ENCODE data around the gene DCAF8.

GRCh38 chr1:160244209-160244608, 18.1 kb downstream of the DCAF8 start:
- TF ChIP-seq CEBPB (IDR thresholded peaks at IDR 0.05; ENCODE audit: low read depth, low read length), result no peak
- TF ChIP-seq POLR2A (IDR thresholded peaks at IDR 0.05; ENCODE audit: low read depth, low read length), result no peak

Data from IMR-90 (cell line).